ENCODE measurements around the gene C3orf62.
A peak's percentile ranks its signal among the peaks of the same experiment; 100 is the strongest.

The C3orf62 gene

GRCh38 chr3:49257187-49257586 lies 19.8 kb downstream of the C3orf62 start:
- no peak overlapping the region for H3K27ac ChIP-seq
- no peak for DNase-seq
- no peaks in the 10 kb centered on the region for H3K4me1 ChIP-seq
- no peak for TF ChIP-seq CTCF (IDR thresholded peaks at IDR 0.05)
- H3K27me3 ChIP-seq: no peaks in the 10 kb centered on the region
- intact Hi-C loops (cut with DNase I; ENCODE audit: low total_unique reads): no loop called here
- H3K9me3 ChIP-seq: no peaks in the 10 kb centered on the region
- H3K36me3 ChIP-seq: peaks cover 0 to 10% (median 0%) of the 10 kb centered on the region in 3 donors
- no peak overlapping the region for H3K4me3 ChIP-seq

- H3K4me1 ChIP-seq: no peaks in the 10 kb centered on the region
- TF ChIP-seq CTCF (IDR thresholded peaks at IDR 0.05): no peak
- peaks cover 0 to 10% (median 0%) of the 10 kb centered on the region in 3 donors for H3K36me3 ChIP-seq
- peak in 1 of 2 donors; percentile 33 for DNase-seq
- intact Hi-C loops (cut with DNase I; ENCODE audit: low total_unique reads): no loop called here
- no peaks in the 10 kb centered on the region for H3K27me3 ChIP-seq
- no peak overlapping the region for H3K27ac ChIP-seq
- no peak overlapping the region for H3K4me3 ChIP-seq
- H3K9me3 ChIP-seq: no peaks in the 10 kb centered on the region
Observed at GRCh38 chr3:49255718-49256511, 21.1 kb downstream of the C3orf62 start.

GRCh38 chr3:49255112-49255511 lies 21.9 kb downstream of the C3orf62 start:
- no peak for TF ChIP-seq CTCF (IDR thresholded peaks at IDR 0.05)
- Histone ChIP-seq H3K27me3 (no peaks in the 10 kb centered on the region), H3K4me3 (no peak overlapping the region), H3K36me3 (peaks cover 0 to 10% (median 0%) of the 10 kb centered on the region in 3 donors), H3K27ac (no peak overlapping the region), H3K9me3 (no peaks in the 10 kb centered on the region), H3K4me1 (no peaks in the 10 kb centered on the region)
- DNase-seq: peak in 1 of 2 donors; percentile 12
- intact Hi-C loops (cut with DNase I; ENCODE audit: low total_unique reads): no loop called here

GRCh38 chr3:49253512-49253911 lies 23.5 kb downstream of the C3orf62 start:
- no peak overlapping the region for H3K4me3 ChIP-seq
- peaks cover 0 to 10% (median 0%) of the 10 kb centered on the region in 3 donors for H3K36me3 ChIP-seq
- no peak for TF ChIP-seq CTCF (IDR thresholded peaks at IDR 0.05)
- no peak overlapping the region for H3K27ac ChIP-seq
- no peaks in the 10 kb centered on the region for H3K9me3 ChIP-seq
- intact Hi-C loops (cut with DNase I; ENCODE audit: low total_unique reads): no loop called here
- no peak for DNase-seq
- no peaks in the 10 kb centered on the region for H3K27me3 ChIP-seq
- H3K4me1 ChIP-seq: peaks cover 0 to 5% (median 0%) of the 10 kb centered on the region in 4 donors

GRCh38 chr3:49248840-49249227 lies 28.2 kb downstream of the C3orf62 start:
- peaks cover 0 to 3% (median 0%) of the 10 kb centered on the region in 3 donors for H3K36me3 ChIP-seq
- no peak overlapping the region for H3K27ac ChIP-seq
- H3K4me3 ChIP-seq: no peak overlapping the region
- peaks cover 0 to 7% (median 0%) of the 10 kb centered on the region in 4 donors for H3K4me1 ChIP-seq
- DNase-seq: peak in 1 of 2 donors; percentile 57
- no peaks in the 10 kb centered on the region for H3K9me3 ChIP-seq
- H3K27me3 ChIP-seq: no peaks in the 10 kb centered on the region
- intact Hi-C loops (cut with DNase I; ENCODE audit: low total_unique reads): no loop called here
- TF ChIP-seq CTCF (IDR thresholded peaks at IDR 0.05): no peak
